PC-3 (cell line): ENCODE data around the gene VARS2.

Experiments used
- CTCF ChIP-seq: fragments of 300-600 bp; sonication (generic); conservative IDR thresholded peaks from 2 replicates; pipeline ENCODE4 v1.5.1; 2017; ENCODE audit warnings: antibody characterized with exemption, low read depth, mild to moderate bottlenecking, low read length
- EZH2 ChIP-seq: fragments of 300-600 bp; sonication (generic); IDR thresholded peaks from one replicate; pipeline ENCODE4 v1.6.1; 2017; ENCODE audit warnings: antibody characterized with exemption, mild to moderate bottlenecking, low read length; ENCODE audit not compliant: unreplicated experiment
- EZH2phosphoT487 ChIP-seq: fragments of 300-600 bp; sonication (generic); IDR thresholded peaks from 2 replicates; pipeline ENCODE4 v1.6.1; 2018; ENCODE audit warnings: mild to moderate bottlenecking, antibody characterized with exemption, low read length, borderline replicate concordance

GRCh38 chr6:30870546-30870945, 43.5 kb upstream of the VARS2 start:
- TF ChIP-seq CTCF (no peak), EZH2 (no peak), EZH2phosphoT487 (no peak)
